DMS153 (cell line): Measurements from ENCODE around the gene UGGT2.
"Not testable (repeated sequence)": the region's sequence is repeated elsewhere in the genome, so short reads cannot be mapped to it uniquely, and the experiment has no call there.

Source experiments
- DNase-seq: peaks from one replicate; lab custom pipeline; 2025; lab: John Stamatoyannopoulos, UW

Gene UGGT2

GRCh38 chr13:95982144-95982543 lies 71.1 kb downstream of the UGGT2 start:
- no peak for DNase-seq

DNA sequence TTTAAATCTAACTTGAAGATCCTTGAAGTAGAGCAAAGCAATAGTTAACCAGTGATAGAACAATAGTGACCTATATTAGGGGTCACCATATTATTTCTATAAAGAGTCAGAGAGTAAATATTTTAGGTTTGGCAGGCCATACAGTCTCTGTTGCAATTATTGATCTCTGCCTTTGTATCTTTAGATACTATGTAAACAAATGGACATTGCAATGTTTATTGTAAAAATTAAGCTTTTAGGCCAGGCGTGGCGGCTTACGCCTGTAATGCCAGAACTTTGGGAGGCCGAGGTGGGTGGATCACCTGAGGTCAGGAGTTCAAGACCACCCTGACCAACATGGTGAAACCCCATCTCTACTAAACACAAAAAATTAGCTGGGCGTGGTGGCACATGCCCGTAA lies 80.5 kb downstream of the UGGT2 start:
- not testable (repeated sequence) for DNase-seq

GRCh38 chr13:95970878-95971277 lies 82.3 kb downstream of the UGGT2 start:
- DNase-seq: no peak

- DNase-seq: no peak
Measured at GRCh38 chr13:95968906-95969305, 84.3 kb downstream of the UGGT2 start.

DNA sequence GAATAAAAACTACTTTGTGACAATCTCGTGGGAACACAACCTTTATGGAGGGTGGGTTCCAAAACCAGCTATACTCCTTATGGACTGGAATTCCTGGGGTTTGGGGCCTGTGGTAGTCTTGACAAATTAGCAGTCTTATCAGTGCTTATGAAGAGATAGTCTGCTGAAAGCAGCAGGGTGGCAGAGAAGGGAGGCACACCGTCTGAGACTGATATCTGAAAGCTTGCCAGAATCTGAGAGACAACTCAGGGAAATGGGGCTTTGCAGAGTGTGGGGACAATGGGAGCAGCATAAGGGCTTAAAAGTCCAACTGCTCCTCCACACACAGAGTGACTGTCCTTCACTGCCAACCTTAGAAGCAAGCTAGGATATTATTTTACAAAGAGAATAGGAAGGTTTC lies 95.9 kb downstream of the UGGT2 start:
- no peak for DNase-seq

DNA sequence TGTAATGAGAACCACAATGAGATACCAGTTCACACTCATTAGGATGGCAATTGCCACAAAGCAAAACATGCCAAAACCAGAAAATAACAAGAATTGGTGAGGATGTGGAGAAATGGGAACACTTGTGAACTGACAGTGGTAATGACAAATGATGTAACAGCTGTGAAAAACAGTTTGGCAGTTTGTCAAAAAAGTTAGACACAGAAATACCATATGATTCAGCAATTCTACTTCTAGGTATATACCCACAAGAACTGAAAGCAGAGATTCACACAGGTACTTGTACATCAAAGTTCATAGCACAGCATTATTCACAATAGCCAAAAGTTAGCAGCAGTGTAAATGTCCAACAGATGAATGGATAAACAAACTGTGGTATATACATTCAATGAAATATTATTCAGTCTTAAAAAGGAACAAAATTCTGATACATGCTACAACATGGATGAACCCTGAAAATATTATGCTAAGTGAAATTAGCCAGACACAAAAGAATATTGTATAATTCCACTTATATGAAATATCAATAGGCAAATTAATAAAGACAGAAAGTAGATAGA lies 96.5 kb downstream of the UGGT2 start:
- no peak for DNase-seq

DNA sequence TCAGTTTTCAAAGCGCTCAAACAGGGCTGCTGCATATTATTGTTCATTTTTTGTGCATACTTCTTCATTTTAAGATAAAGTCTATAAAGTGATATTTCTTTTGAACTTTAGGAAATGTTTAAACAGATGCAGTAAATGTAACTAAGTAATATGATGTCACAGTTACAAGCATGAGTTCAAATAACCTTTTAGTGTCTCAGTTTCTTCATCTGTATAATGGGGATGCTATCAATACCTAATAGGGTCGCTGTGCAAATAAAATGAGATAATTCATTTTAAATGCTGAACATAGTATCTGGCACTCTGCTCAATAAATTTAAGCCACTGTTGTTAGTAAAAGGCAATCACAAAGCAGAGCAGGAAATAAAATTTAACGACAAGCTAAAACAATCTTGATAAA lies 97.5 kb downstream of the UGGT2 start:
- DNase-seq: no peak

GRCh38 chr13:95955255-95955654 lies 97.9 kb downstream of the UGGT2 start:
- DNase-seq: no peak

DNA sequence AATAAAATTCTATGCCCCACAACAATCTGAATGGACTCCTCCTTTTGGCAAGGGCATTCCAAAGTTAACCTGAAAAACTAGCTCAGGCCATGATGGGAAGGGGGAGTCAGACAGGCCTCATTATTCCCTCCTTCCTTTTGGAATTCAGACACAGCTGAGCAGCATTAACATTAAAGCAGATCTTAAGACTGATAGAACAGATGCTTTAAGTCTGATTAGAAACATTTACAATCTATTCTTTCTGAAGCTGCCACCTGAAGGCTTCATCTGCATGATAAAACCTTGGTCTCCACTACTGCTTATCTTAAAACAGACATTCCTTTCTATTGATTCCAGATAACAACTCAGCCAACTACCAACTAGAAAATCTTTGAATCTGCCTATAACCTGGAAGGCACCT lies 98.9 kb downstream of the UGGT2 start:
- DNase-seq: no peak

DNA sequence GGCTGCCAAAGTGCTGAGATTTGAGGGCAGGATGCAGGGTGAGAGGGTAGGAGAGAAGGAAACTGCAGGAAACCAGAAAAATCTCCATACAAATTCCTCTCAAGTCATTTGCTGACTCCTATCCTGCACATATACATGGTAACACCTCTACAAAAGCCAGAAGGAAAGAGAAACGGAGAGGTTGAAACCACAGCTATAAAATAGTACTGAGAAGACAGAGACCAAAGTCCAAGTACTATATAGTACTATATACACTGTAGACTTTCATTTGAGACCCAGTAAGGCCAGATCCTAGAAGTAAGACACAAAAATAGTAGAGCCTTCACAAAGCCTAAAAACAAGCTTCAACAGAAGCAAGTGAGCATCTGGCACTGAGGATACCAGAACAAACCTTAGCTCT lies 103.1 kb downstream of the UGGT2 start:
- no peak for DNase-seq

DNA sequence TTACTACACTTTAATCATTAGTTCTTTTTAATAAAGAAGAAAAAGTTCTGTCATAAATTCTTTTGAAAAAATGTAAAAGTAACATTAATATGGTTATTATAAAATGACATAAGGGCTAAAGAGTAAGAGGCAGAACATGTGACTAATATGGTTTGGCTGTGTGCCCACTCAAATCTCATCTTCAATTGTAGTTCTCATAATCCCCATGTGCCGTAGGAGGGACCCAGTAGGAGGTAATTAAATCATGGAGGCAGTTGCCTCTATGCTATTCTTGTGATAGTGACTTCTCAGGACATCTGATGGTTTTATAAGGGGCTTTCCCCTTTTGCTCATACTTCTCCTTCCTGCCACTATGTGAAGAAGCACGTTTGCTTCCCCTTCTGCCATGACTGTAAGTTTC lies 104.5 kb downstream of the UGGT2 start:
- DNase-seq: no peak

GRCh38 chr13:95937714-95938320 lies 115.4 kb downstream of the UGGT2 start:
- no peak for DNase-seq

DNA sequence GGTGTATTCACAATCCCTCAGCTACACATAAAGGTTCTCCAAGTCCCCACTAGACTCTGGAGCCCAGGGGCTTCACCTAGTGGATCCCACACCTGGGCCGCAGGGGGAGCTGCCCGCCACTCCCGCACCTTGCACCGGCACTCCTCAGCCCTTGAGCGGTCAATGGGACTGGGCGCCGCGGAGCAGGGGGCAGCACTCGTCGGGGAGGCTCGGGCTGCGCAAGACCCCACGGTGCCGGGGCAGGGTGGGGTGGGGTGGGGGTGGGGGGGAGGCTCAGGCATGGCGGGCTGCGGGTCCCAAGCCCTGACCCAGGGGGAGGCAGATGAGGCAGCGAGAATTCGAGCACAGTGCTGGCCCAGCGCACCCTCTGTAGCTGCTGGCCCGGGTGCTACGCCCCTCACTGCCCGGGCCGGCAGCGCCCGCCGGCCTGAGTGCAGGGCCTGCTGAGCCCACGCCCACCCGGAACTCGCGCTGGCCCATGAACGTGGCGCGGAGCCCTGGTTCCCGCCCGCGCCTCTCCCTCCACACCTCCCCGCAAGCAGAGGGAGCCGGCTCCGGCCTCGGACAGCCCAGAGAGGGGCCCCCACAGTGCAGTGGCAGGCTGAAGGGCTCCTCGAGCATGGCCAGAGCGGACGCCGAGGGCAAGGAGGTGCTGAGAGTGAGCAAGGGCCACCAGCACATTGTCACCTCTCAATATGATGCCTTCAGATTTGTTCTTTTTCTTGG lies 121.7 kb downstream of the UGGT2 start:
- no peak for DNase-seq

- DNase-seq: no peak
Measured at GRCh38 chr13:95929430-95929829, 123.8 kb downstream of the UGGT2 start.

DNA sequence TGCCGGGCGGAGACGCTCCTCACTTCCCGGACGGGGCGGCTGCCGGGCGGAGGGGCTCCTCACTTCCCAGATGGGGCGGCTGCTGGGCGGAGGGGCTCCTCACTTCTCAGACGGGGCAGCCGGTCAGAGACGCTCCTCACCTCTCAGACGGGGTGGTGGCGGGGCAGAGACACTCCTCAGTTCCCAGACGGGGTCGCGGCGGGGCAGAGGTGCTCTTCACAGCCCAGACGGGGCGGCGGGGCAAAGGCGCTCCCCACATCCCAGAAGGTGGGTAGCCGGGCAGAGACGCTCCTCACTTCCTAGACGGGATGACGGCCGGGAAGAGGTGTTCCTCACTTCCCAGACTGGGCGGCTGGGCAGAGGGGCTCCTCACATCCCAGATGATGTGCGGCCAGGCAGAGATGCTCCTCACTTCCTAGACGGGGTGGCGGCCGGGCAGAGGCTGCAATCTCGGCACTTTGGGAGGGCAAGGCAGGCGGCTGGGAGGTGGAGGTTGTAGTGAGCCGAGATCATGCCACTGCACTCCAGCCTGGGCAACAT lies 124.8 kb downstream of the UGGT2 start:
- not testable (repeated sequence) for DNase-seq

DNA sequence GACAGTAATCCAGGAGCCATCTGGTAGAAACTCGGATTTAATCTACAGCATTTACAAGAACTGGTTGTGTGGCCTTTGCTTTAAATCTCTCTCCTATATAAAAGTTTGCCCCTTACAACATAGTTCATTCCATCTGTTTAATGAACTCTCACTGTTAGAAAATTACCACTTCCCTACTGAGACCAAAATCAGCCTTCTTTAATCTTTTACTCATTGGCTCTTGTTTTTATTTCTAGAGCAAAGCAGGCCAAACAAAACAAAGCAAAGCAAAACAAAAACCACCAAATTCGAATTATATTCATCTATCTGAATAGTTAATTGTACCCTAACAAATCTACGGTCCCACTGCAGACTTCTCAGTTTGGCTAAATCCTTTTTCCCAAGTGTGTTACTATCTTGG lies 127.0 kb downstream of the UGGT2 start:
- no peak for DNase-seq

DNA sequence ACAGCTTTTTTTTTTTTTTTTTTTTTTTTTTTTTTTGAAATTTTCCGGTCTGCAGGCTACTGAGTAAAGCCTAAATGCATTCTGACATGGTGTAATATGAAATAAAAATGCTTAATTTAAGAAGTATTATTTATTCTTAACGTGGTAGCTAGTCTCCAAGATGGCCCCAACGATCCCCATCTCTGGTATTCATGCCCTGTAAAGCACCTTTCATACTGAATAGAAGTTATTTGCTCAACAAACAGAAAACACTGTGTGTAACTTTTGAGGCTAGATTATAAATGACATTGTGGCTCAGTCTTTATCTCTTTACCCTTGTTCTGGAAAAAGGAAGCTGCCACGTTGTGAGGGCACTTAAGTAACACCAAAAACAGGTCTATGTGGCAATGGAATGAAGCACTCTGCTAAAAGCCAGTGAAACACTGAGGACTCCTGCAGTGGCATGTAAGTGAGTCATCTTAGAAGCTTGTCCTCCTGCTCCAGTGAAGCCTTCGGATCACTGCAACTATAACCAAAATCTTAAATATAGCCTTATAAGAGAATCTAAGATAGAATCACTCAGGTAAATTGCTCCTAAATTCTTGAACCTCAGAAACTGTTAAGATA lies 128.7 kb downstream of the UGGT2 start:
- DNase-seq: no peak

GRCh38 chr13:95921485-95921884 lies 131.7 kb downstream of the UGGT2 start:
- no peak for DNase-seq

DNA sequence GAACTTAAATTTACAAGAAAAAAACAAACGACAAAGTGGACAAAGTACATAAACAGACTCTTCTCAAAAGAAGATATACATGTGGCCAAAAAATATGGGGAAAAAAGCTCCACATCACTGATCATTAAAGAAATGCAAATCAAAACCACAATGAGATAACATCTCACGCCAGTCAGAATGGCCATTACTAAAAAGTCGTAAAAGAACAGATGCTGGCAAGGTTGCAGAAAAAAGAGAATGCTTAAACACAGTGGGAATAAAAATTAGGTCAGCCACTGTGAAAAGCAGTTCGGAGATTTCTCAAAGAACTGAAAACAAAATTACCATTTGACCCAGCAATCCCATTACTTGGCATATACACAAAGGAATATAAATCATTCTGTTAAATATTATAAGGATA lies 132.7 kb downstream of the UGGT2 start:
- DNase-seq: no peak

- no peak for DNase-seq
Measured at GRCh38 chr13:95918860-95919259, 134.3 kb downstream of the UGGT2 start.

- no peak for DNase-seq
Measured at GRCh38 chr13:95914991-95915501, 138.2 kb downstream of the UGGT2 start.

DNA sequence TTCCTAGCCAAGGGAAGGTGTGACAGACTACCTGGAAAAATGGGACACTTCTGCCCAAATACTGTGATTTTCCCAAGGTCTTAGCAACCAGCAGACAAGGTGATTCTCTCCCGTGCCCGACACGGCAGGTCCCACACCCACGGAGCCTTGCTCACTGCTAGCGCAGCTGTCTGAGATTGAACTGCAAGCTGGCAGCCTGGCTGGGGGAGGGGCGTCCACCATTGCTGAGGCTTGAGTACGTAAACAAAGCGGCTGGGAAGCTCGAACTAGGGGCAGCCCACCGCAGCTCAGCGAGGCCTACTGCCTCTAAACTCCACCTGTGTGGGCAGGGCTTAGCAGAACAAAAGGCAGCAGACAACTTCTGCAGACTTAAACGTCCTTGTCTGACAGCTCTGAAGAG lies 146.2 kb downstream of the UGGT2 start:
- no peak for DNase-seq

- DNase-seq: no peak
Measured at GRCh38 chr13:95903569-95903968, 149.6 kb downstream of the UGGT2 start.
